Ovary (tissue), 9 donors: ENCODE data around the gene SLC51B. TPM values are rescaled to one million over a fixed set of nuclear protein-coding genes. Genes with fewer than 3 reads are reported as not detected.

ENCODE experiments used
- DNase-seq, 5 donors: peaks; one replicate each; pipeline ENCODE4 v3.0.0-alpha.2; 2019 to 2020
- H3K27ac ChIP-seq, 2 donors: fragments of 200-600 bp; one replicate each; pipeline versions ENCODE4 v1.5.1 to v1.8.0; 2019 to 2022
- H3K27me3 ChIP-seq: fragments of 200-600 bp; one replicate; pipeline ENCODE4 v1.8.0; 2022
- H3K36me3 ChIP-seq: fragments of 200-600 bp; sonication (generic); one replicate; pipeline ENCODE4 v1.5.1; 2019
- H3K4me1 ChIP-seq: one replicate; pipeline ENCODE4 v1.8.1; 2013; ENCODE audit warnings: mild to moderate bottlenecking, moderate library complexity; ENCODE audit not compliant: insufficient read depth
- H3K4me3 ChIP-seq: fragments of 200-600 bp; sonication (generic); one replicate; pipeline ENCODE4 v1.5.1; 2017
- H3K9me3 ChIP-seq, 2 donors: fragments of 200-600 bp in 1 of 2; sonication (generic) in 1 of 2; one replicate each; pipeline versions ENCODE4 v1.5.1 to v1.8.1; 2013 to 2019; ENCODE audit warnings: mild to moderate bottlenecking in 1 of 2, moderate library complexity in 1 of 2
- CTCF ChIP-seq, 3 donors: fragments of 450-650 bp in 2 of 3; fragments of 200-600 bp in 1 of 3; IDR thresholded peaks; one replicate each; pipeline versions ENCODE4 v1.5.1 to v1.8.0; 2016 to 2022; ENCODE audit warnings: antibody characterized with exemption in 3 of 3, mild to moderate bottlenecking in 1 of 3
- EP300 ChIP-seq: sonication (generic); formaldehyde crosslinking; IDR thresholded peaks from one replicate; pipeline ENCODE4 v1.6.1; 2017; ENCODE audit warnings: antibody characterized with exemption
- POLR2A ChIP-seq: fragments of 450-650 bp; IDR thresholded peaks from one replicate; pipeline ENCODE4 v1.6.1; 2017; ENCODE audit warnings: antibody characterized with exemption, mild to moderate bottlenecking, moderate library complexity
- WGBS, 3 donors: extraction: QIAGEN DNeasy Blood & Tissue Kit in 1 of 3; methylation state at CpG; one replicate each; pipeline versions ENCODE4 v1.1.5 to v1.1.7; 2013 to 2017; 5-methylcytosine and 5-hydroxymethylcytosine counted together
- intact Hi-C, 4 donors: fragments of 100-400 bp; cut with DNase I; formaldehyde crosslinking; loops; one replicate each; pipeline versions ENCODE4 v1.11.0 to v1.15.1; 2022 to 2023
- polyA plus RNA-seq, 2 donors: library from polyadenylated mRNA; stranded (reverse); fragments of 200-250 nt in 1 of 2; fragments of 350-450 nt in 1 of 2; fragmentation: Illumina TruSeq in 1 of 2; extraction: RNeasy Lipid Tissue Mini Kit (QIAGEN cat#74804) in 1 of 2; gene quantifications; one replicate each; pipeline ENCODE4 v1.2.3, GENCODE V29; 2013 to 2014
- total RNA-seq, 7 donors: library from RNA; depleted of rRNA in 2 of 7; stranded (reverse); fragments of >200 nt in 2 of 7; fragmentation: NEBNext Ultra II Directional in 3 of 7; extraction: Animal tissue kit (Norgen Biotek cat#: 25700) in 3 of 7; gene quantifications; one replicate each; pipeline versions ENCODE4 v1.1.0 to v1.2.4, GENCODE V29; 2016 to 2023
- donor health status: DM: no; HTN: no; CAD: no; lungs with moderate emphysema.
- donor health status: DM: no; HTN: no; CAD: no.
- donor health status: Bipolar disorder and iron deficiency.
- donor health status: DM: yes; HTN: yes; CAD: no.
- donor health status: DM: no; HTN: no; CAD: no.
- donor health status: DM: yes; HTN: yes; CAD: no.

Gene SLC51B
- total and polyA plus RNA-seq, 9 donors, result 0.22 to 0.31 (median 0.27) TPM; not detected in 6

GRCh38 chr15:65076486-65077290 is 31.5 kb downstream of the SLC51B start, which contains the start of gene KBTBD13:
KBTBD13 (plus strand) TSS chr15:65076746; CDS start chr15:65076816, 70 bp downstream.
- 74 to 80% (median 75%) methylated on average over 72 to 73 of the region's 73 CpGs for WGBS, 3 donors
- Histone ChIP-seq H3K36me3 (no peaks in the 10 kb centered on the region), H3K4me1 (peaks cover 5% of the 10 kb centered on the region), H3K4me3 (no peak within 1 kb of the TSS), H3K27ac (no peak within 1 kb of the TSS), H3K27me3 (no peaks in the 10 kb centered on the region), H3K9me3 (no peaks in the 10 kb centered on the region)
- no peak for DNase-seq
- intact Hi-C loops, result no loop called here
- TF ChIP-seq CTCF (IDR thresholded peaks at IDR 0.05), result no peak
- TF ChIP-seq POLR2A, result no peak
- no peak for TF ChIP-seq EP300

- H3K4me1 ChIP-seq, result no peaks in the 10 kb centered on the region
- H3K27ac ChIP-seq, result no peak overlapping the region
- H3K9me3 ChIP-seq, result no peaks in the 10 kb centered on the region
- DNase-seq, result no peak
- intact Hi-C loops, result no loop called here
- H3K36me3 ChIP-seq, result no peaks in the 10 kb centered on the region
- H3K4me3 ChIP-seq, result no peak overlapping the region
- TF ChIP-seq EP300 (no peak), CTCF (IDR thresholded peaks at IDR 0.05) (no peak), POLR2A (no peak)
- 50 to 60% (median 60%) methylated on average over 78 to 85 of the region's 85 CpGs for WGBS, 3 donors
- H3K27me3 ChIP-seq, result no peaks in the 10 kb centered on the region
These were observed 32.2 kb downstream of the SLC51B start for GRCh38 chr15:65077291-65077980.

- no peak overlapping the region for H3K27ac ChIP-seq
- H3K27me3 ChIP-seq, result no peaks in the 10 kb centered on the region
- TF ChIP-seq CTCF (IDR thresholded peaks at IDR 0.05) (peak; percentile 35 to 70 (median 56)), EP300 (no peak)
- peak; percentile 66 to 86 (median 77) for DNase-seq
- peaks cover 2% of the 10 kb centered on the region for H3K4me1 ChIP-seq
- H3K4me3 ChIP-seq, result no peak overlapping the region
- no peaks in the 10 kb centered on the region for H3K36me3 ChIP-seq
- H3K9me3 ChIP-seq, result no peaks in the 10 kb centered on the region
- WGBS, 3 donors, result 13 to 25% (median 17%) methylated on average over 23 to 24 of the region's 24 CpGs
- intact Hi-C loops, result loop anchor here in 2 of 4 donors (2.0 kb wide), 1 partner anchor 23 kb away; no protein-coding TSS in a partner anchor
These were observed 32.8 kb downstream of the SLC51B start for GRCh38 chr15:65077981-65078352.

- intact Hi-C loops, result loop anchor here in 2 of 4 donors (2.0 kb wide), 1 partner anchor 25 kb away; no protein-coding TSS in a partner anchor
- TF ChIP-seq EP300, result no peak
- TF ChIP-seq POLR2A, result no peak
- no peak for TF ChIP-seq CTCF (IDR thresholded peaks at IDR 0.05)
- Histone ChIP-seq H3K27ac (no peak overlapping the region), H3K4me3 (no peak overlapping the region), H3K36me3 (no peaks in the 10 kb centered on the region), H3K27me3 (no peaks in the 10 kb centered on the region), H3K4me1 (peaks cover 2% of the 10 kb centered on the region), H3K9me3 (no peaks in the 10 kb centered on the region)
- no peak for DNase-seq
- 86 to 94% (median 89%) methylated on average over 5 of the region's 5 CpGs for WGBS, 3 donors
These were observed 34.4 kb downstream of the SLC51B start for GRCh38 chr15:65079580-65079979.
